HepG2 (cell line): Measurements from ENCODE around the gene VTN. TPM values are rescaled to one million over a fixed set of nuclear protein-coding genes. Genes with fewer than 3 reads are reported as not detected.

ENCODE experiments used
- GABPB1 ChIP-seq: IDR thresholded peaks from 2 replicates; pipeline ENCODE4 v1.6.1; 2016; ENCODE audit warnings: mild to moderate bottlenecking, missing genetic modification reagents, moderate library complexity, missing compliant biosample characterization
- HCFC1 ChIP-seq: fragments of 150-350 bp; IDR thresholded peaks from 2 replicates; pipeline ENCODE4 v1.6.1; 2014; ENCODE audit warnings: low read depth, low read length
- MAFG ChIP-seq: sonication (generic); formaldehyde crosslinking; IDR thresholded peaks from 2 replicates; pipeline ENCODE4 v1.5.1; 2020; ENCODE audit warnings: mild to moderate bottlenecking, missing genetic modification reagents
- MIER2 ChIP-seq: IDR thresholded peaks from 2 replicates; pipeline ENCODE4 v1.6.1; 2016; ENCODE audit warnings: missing biosample characterization, missing genetic modification reagents
- NCOA1 ChIP-seq: sonication (generic); formaldehyde crosslinking; IDR thresholded peaks from 2 replicates; pipeline ENCODE4 v1.9.0; 2021; ENCODE audit warnings: missing genetic modification reagents
- NFE2L1 ChIP-seq: sonication (generic); formaldehyde crosslinking; IDR thresholded peaks from 2 replicates; pipeline ENCODE4 v1.4.0; 2020; ENCODE audit warnings: missing genetic modification reagents, mild to moderate bottlenecking, borderline replicate concordance
- PCBP1 ChIP-seq: fragments of 200-400 bp; formaldehyde crosslinking; IDR thresholded peaks from 2 replicates; pipeline ENCODE4 v1.6.1; 2017; ENCODE audit warnings: mild to moderate bottlenecking, low read depth, low read length, borderline replicate concordance
- RFXANK ChIP-seq: IDR thresholded peaks from 2 replicates; pipeline ENCODE4 v1.6.1; 2016
- SCMH1 ChIP-seq: sonication (generic); formaldehyde crosslinking; IDR thresholded peaks from 2 replicates; pipeline ENCODE4 v1.9.0; 2021; ENCODE audit warnings: missing genetic modification reagents, mild to moderate bottlenecking, borderline replicate concordance
- TAF1 ChIP-seq: sonication (generic); formaldehyde crosslinking; IDR thresholded peaks from 2 replicates; pipeline ENCODE4 v1.4.0; 2020; ENCODE audit warnings: missing genetic modification reagents
- ZBTB21 ChIP-seq: sonication (generic); formaldehyde crosslinking; IDR thresholded peaks from 2 replicates; pipeline ENCODE4 v1.4.0; 2020; ENCODE audit warnings: missing genetic modification reagents
- ZNF253 ChIP-seq: sonication (generic); formaldehyde crosslinking; IDR thresholded peaks from 2 replicates; pipeline ENCODE4 v1.8.0; 2022; ENCODE audit warnings: mild to moderate bottlenecking, missing genetic modification reagents, borderline replicate concordance
- ZNF292 ChIP-seq: sonication (generic); formaldehyde crosslinking; IDR thresholded peaks from 2 replicates; pipeline ENCODE4 v1.8.1; 2022; ENCODE audit warnings: mild to moderate bottlenecking, low read depth, missing genetic modification reagents, borderline replicate concordance
- ZNF337 ChIP-seq: sonication (generic); formaldehyde crosslinking; IDR thresholded peaks from 2 replicates; pipeline ENCODE4 v1.5.1; 2020; ENCODE audit warnings: missing genetic modification reagents, low read depth, mild to moderate bottlenecking, borderline replicate concordance
- polyA plus RNA-seq, 8 experiments: library from polyadenylated mRNA; depleted of rRNA in 3 of 8; stranded (reverse) in 7 of 8; unstranded in 1 of 8; fragments of >200 nt; fragmentation: Illumina TruSeq in 4 of 8; extraction: Trizol in 4 of 8; gene quantifications; 2 replicates each; pipeline versions ENCODE4 v1.2.1 to v1.2.3, GENCODE V29; 2011 to 2016; ENCODE audit warnings: low read depth in 4 of 8, missing spikeins in 1 of 8, mixed read lengths in 1 of 8; ENCODE audit not compliant: insufficient read depth in 1 of 8
- total RNA-seq, 5 experiments: library from RNA; depleted of rRNA; stranded (reverse); fragments of >200 nt; fragmentation: Illumina TruSeq; extraction: Trizol; gene quantifications; 2 replicates each; pipeline ENCODE4 v1.2.3, GENCODE V29; 2016; ENCODE audit warnings: low read depth in 1 of 5
- TF ChIP-seq, protein P1 (sequence below), 2 experiments: sonication (generic) in 1 of 2; formaldehyde crosslinking in 1 of 2; IDR thresholded peaks; 2 replicates each; pipeline versions ENCODE4 v1.4.0 to v1.6.1; 2016 to 2020; ENCODE audit warnings: borderline replicate concordance in 1 of 2, low read depth in 1 of 2, mild to moderate bottlenecking in 1 of 2, missing genetic modification reagents in 1 of 2
- TF ChIP-seq, protein P2 (sequence below): sonication (generic); formaldehyde crosslinking; IDR thresholded peaks from 2 replicates; pipeline ENCODE4 v1.5.0; 2020; ENCODE audit warnings: mild to moderate bottlenecking, low read depth, missing genetic modification reagents, borderline replicate concordance
- TF ChIP-seq, protein P3 (sequence below): sonication (generic); formaldehyde crosslinking; IDR thresholded peaks from 2 replicates; pipeline ENCODE4 v1.5.1; 2020; ENCODE audit warnings: missing genetic modification reagents, mild to moderate bottlenecking, borderline replicate concordance
- TF ChIP-seq, protein P4 (sequence below): sonication (generic); formaldehyde crosslinking; IDR thresholded peaks from 2 replicates; pipeline ENCODE4 v1.5.0; 2020; ENCODE audit warnings: missing genetic modification reagents
- TF ChIP-seq, protein P5 (sequence below): sonication (generic); formaldehyde crosslinking; IDR thresholded peaks from 2 replicates; pipeline ENCODE4 v1.5.0; 2020; ENCODE audit warnings: mild to moderate bottlenecking, missing genetic modification reagents

VTN gene
- total and polyA plus RNA-seq, 2 of the 13 experiments (the other 11 are each of a cell fraction or from before 2014, with no cell fraction given): 108 to 131 TPM

DNA sequence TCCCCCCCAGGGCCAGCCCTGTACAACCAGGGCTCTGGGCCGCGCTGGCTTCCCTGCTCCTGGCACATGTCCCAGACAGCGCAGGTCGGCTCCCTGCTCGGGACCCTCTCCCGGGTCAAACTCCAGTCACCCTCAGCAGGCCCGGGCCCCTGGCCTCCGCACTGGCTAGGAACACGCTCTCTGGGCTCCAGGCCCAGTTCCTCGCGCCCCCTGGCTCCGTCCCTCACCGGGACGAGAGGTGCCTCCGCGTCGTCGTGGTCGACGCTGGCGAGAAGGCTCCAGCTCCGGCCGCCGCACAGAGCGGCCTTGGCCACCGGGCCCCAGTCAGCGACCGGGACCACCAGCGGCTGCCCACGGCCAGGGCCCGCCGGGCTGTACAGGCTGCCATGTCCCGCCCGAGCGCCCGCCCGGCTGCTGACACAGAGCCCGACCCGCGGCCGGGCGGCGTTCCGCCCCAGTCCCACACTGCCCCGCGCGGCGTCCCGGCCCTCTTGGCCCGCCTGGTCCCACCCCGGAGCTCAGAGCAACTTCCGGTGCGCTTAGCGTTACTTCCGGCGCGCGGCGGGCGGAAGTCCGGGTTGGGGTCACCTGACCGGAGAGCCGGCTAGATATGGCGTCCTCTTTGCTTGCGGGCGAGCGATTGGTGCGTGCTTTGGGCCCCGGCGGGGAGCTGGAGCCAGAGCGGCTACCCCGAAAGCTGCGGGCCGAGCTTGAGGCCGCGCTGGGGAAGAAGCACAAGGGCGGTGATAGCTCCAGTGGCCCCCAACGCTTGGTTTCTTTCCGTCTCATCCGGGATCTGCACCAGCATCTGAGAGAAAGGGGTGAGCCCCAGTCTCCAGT lies 12.8 kb downstream of the VTN start, which contains the start of gene POLDIP2 (continued):
- TF ChIP-seq, protein P1, sequence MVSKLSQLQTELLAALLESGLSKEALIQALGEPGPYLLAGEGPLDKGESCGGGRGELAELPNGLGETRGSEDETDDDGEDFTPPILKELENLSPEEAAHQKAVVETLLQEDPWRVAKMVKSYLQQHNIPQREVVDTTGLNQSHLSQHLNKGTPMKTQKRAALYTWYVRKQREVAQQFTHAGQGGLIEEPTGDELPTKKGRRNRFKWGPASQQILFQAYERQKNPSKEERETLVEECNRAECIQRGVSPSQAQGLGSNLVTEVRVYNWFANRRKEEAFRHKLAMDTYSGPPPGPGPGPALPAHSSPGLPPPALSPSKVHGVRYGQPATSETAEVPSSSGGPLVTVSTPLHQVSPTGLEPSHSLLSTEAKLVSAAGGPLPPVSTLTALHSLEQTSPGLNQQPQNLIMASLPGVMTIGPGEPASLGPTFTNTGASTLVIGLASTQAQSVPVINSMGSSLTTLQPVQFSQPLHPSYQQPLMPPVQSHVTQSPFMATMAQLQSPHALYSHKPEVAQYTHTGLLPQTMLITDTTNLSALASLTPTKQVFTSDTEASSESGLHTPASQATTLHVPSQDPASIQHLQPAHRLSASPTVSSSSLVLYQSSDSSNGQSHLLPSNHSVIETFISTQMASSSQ (IDR thresholded peaks at IDR 0.05; ENCODE audit: low read depth): no peak
- TF ChIP-seq, protein P1 (CRISPR knock-in tag; IDR thresholded peaks at IDR 0.05; ENCODE audit: borderline replicate concordance): peak; percentile 75; the same call in 1 of the 2 replicates
- no peak for TF ChIP-seq ZNF253
- no peak; the same call in 1 of the 2 replicates for TF ChIP-seq NFE2L1 (CRISPR knock-in tag)
- TF ChIP-seq ZNF337 (CRISPR knock-in tag): no peak
- TF ChIP-seq, protein P2, sequence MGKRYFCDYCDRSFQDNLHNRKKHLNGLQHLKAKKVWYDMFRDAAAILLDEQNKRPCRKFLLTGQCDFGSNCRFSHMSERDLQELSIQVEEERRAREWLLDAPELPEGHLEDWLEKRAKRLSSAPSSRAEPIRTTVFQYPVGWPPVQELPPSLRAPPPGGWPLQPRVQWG (CRISPR knock-in tag): no peak
- TF ChIP-seq ZBTB21 (CRISPR knock-in tag): peak; percentile 53; the same call in 1 of the 2 replicates
- TF ChIP-seq, protein P3, sequence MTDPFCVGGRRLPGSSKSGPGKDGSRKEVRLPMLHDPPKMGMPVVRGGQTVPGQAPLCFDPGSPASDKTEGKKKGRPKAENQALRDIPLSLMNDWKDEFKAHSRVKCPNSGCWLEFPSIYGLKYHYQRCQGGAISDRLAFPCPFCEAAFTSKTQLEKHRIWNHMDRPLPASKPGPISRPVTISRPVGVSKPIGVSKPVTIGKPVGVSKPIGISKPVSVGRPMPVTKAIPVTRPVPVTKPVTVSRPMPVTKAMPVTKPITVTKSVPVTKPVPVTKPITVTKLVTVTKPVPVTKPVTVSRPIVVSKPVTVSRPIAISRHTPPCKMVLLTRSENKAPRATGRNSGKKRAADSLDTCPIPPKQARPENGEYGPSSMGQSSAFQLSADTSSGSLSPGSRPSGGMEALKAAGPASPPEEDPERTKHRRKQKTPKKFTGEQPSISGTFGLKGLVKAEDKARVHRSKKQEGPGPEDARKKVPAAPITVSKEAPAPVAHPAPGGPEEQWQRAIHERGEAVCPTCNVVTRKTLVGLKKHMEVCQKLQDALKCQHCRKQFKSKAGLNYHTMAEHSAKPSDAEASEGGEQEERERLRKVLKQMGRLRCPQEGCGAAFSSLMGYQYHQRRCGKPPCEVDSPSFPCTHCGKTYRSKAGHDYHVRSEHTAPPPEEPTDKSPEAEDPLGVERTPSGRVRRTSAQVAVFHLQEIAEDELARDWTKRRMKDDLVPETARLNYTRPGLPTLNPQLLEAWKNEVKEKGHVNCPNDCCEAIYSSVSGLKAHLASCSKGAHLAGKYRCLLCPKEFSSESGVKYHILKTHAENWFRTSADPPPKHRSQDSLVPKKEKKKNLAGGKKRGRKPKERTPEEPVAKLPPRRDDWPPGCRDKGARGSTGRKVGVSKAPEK (CRISPR knock-in tag): no peak
- no peak for TF ChIP-seq RFXANK
- no peak for TF ChIP-seq ZNF292 (CRISPR knock-in tag)
- peak; percentile 60; the same call in 1 of the 2 replicates for TF ChIP-seq NCOA1 (CRISPR knock-in tag)
- no peak for TF ChIP-seq MAFG (CRISPR knock-in tag)
- peak; percentile 71 for TF ChIP-seq HCFC1
- peak; percentile 94 for TF ChIP-seq TAF1
- TF ChIP-seq MIER2 (CRISPR knock-in tag): no peak
- no peak for TF ChIP-seq SCMH1 (CRISPR knock-in tag)
- peak; percentile 98 for TF ChIP-seq GABPB1 (CRISPR knock-in tag)
- TF ChIP-seq, protein P4, sequence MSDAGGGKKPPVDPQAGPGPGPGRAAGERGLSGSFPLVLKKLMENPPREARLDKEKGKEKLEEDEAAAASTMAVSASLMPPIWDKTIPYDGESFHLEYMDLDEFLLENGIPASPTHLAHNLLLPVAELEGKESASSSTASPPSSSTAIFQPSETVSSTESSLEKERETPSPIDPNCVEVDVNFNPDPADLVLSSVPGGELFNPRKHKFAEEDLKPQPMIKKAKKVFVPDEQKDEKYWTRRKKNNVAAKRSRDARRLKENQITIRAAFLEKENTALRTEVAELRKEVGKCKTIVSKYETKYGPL (CRISPR knock-in tag): peak; percentile 9; the same call in 1 of the 2 replicates
- peak; percentile 90 for TF ChIP-seq PCBP1
- TF ChIP-seq, protein P5, sequence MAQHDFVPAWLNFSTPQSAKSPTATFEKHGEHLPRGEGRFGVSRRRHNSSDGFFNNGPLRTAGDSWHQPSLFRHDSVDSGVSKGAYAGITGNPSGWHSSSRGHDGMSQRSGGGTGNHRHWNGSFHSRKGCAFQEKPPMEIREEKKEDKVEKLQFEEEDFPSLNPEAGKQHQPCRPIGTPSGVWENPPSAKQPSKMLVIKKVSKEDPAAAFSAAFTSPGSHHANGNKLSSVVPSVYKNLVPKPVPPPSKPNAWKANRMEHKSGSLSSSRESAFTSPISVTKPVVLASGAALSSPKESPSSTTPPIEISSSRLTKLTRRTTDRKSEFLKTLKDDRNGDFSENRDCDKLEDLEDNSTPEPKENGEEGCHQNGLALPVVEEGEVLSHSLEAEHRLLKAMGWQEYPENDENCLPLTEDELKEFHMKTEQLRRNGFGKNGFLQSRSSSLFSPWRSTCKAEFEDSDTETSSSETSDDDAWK: no peak
